OCI-LY3 (cell line): ENCODE measurements around the gene GAGE13.
"Not testable (repeated sequence)": the region's sequence is repeated elsewhere in the genome, so short reads cannot be mapped to it uniquely, and the experiment has no call there.

Source experiments
- CTCF ChIP-seq: fragments of 200-600, 300-600 bp; sonication (generic); IDR thresholded peaks from 2 replicates; pipeline ENCODE4 v1.5.1; 2014; ENCODE audit warnings: antibody characterized with exemption, low read length, low read depth
- EZH2phosphoT487 ChIP-seq: fragments of 200-600 bp; shearing (Covaris generic); IDR thresholded peaks from 2 replicates; pipeline ENCODE4 v1.6.1; 2018; ENCODE audit warnings: antibody characterized with exemption, mixed run types, low read depth

- not testable (repeated sequence) for TF ChIP-seq CTCF, EZH2phosphoT487
These were observed 14.8 kb downstream of the GAGE13 start for GRCh38 chrX:49346150-49346549.
